ENCODE measurements around the gene DNM3. TPM values are rescaled to one million over a fixed set of nuclear protein-coding genes. Genes with fewer than 3 reads are reported as not detected.

The DNM3 gene
- total RNA-seq, 1 experiment from 2014 or later: 0.11 TPM

- TF ChIP-seq CTCF (IDR thresholded peaks at IDR 0.05; ENCODE audit: insufficient read depth in 1 of 2, low read depth in 1 of 2, low read length in 1 of 2, severe bottlenecking in 1 of 2, unreplicated experiment in 1 of 2): no peak
- no peaks in the 10 kb centered on the region for H3K27me3 Mint-ChIP-seq (ENCODE audit: insufficient read depth, unreplicated experiment)
- H3K27ac Mint-ChIP-seq (ENCODE audit: unreplicated experiment): no peak overlapping the region
- no peak overlapping the region for H3K4me3 Mint-ChIP-seq (ENCODE audit: unreplicated experiment)
- POLR2A ChIA-PET: no interaction called here
- no peak for DNase-seq
- Histone ChIP-seq H3K36me3 (ENCODE audit: control insufficient read depth, insufficient read depth, low read length) (no peaks in the 10 kb centered on the region), H3K27me3 (replicated peaks; ENCODE audit: control insufficient read depth, insufficient read depth, low read length) (no peaks in the 10 kb centered on the region), H3K9me3 (no peaks in the 10 kb centered on the region), H3K4me3 (ENCODE audit: low read depth, low read length) (no peak overlapping the region), H3K4me1 (0 out of 2 replicates have a peak, but pooled peaks cover 3% of the 10 kb centered on the region)
- CTCF ChIA-PET: no interaction called here
- peaks cover 5% of the 10 kb centered on the region for H3K36me3 Mint-ChIP-seq (ENCODE audit: insufficient read depth, unreplicated experiment)
- intact Hi-C loops (cut with micrococcal nuclease; ENCODE audit: unreplicated experiment): no loop called here
- peaks cover 14% of the 10 kb centered on the region for H3K4me1 Mint-ChIP-seq (ENCODE audit: low read depth, unreplicated experiment)
- BruUV-seq (replicated peaks): no TSS peak
- no peaks in the 10 kb centered on the region for H3K9me3 Mint-ChIP-seq (ENCODE audit: unreplicated experiment)
Observed at GRCh38 chr1:172393354-172393753, 552.1 kb downstream of the DNM3 start.

GRCh38 chr1:172394141-172394751, 552.9 kb downstream of the DNM3 start:
- CTCF ChIA-PET: interaction anchor here (0.6 kb wide), 1 partner anchor 536 kb away, joined by 3 read pairs; no protein-coding TSS in a partner anchor
- Histone ChIP-seq H3K4me3 (ENCODE audit: low read depth, low read length) (no peak overlapping the region), H3K4me1 (peaks cover 11% of the 10 kb centered on the region), H3K36me3 (ENCODE audit: control insufficient read depth, insufficient read depth, low read length) (no peaks in the 10 kb centered on the region), H3K9me3 (no peaks in the 10 kb centered on the region), H3K27me3 (replicated peaks; ENCODE audit: control insufficient read depth, insufficient read depth, low read length) (no peaks in the 10 kb centered on the region)
- Mint-ChIP-seq H3K4me3 (ENCODE audit: unreplicated experiment) (no peak overlapping the region), H3K27me3 (ENCODE audit: insufficient read depth, unreplicated experiment) (no peaks in the 10 kb centered on the region), H3K27ac (ENCODE audit: unreplicated experiment) (no peak overlapping the region), H3K9me3 (ENCODE audit: unreplicated experiment) (no peaks in the 10 kb centered on the region), H3K36me3 (ENCODE audit: insufficient read depth, unreplicated experiment) (peaks cover 5% of the 10 kb centered on the region), H3K4me1 (ENCODE audit: low read depth, unreplicated experiment) (peaks cover 18% of the 10 kb centered on the region)
- intact Hi-C loops (cut with micrococcal nuclease; ENCODE audit: unreplicated experiment): no loop called here
- POLR2A ChIA-PET: interaction anchor here (0.9 kb wide), 1 partner anchor 163 kb away, joined by 3 read pairs; no protein-coding TSS in a partner anchor
- no TSS peak for BruUV-seq (replicated peaks)
- DNase-seq: no peak
- no peak for TF ChIP-seq CTCF (IDR thresholded peaks at IDR 0.05; ENCODE audit: insufficient read depth in 1 of 2, low read depth in 1 of 2, low read length in 1 of 2, severe bottlenecking in 1 of 2, unreplicated experiment in 1 of 2)

DNA sequence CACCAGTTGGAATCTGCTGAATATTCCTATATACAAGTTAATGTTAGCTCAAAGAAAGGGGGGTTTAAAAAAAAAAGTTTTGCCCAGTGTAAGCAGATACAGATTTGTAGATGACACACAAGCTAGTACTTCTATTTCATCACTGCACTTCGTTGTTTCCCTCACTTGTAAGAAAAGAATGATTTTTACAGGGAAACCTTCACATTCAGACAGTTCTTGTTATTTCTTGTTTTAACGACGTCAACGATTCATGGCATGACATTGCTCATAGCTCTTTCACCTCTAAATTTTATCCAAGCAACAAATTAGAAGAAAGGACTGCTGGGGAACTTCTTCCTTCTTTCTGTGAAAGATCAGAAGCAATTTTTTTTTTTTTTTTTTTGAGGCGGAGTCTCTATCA, 553.5 kb downstream of the DNM3 start:
- POLR2A ChIA-PET: interaction anchor here (0.9 kb wide), 1 partner anchor 163 kb away, joined by 3 read pairs; no protein-coding TSS in a partner anchor
- BruUV-seq (replicated peaks): no TSS peak
- H3K9me3 Mint-ChIP-seq (ENCODE audit: unreplicated experiment): no peaks in the 10 kb centered on the region
- no peak for TF ChIP-seq CTCF (IDR thresholded peaks at IDR 0.05; ENCODE audit: insufficient read depth in 1 of 2, low read depth in 1 of 2, low read length in 1 of 2, severe bottlenecking in 1 of 2, unreplicated experiment in 1 of 2)
- no peaks in the 10 kb centered on the region for H3K36me3 ChIP-seq (ENCODE audit: control insufficient read depth, insufficient read depth, low read length)
- no peaks in the 10 kb centered on the region for H3K27me3 ChIP-seq (replicated peaks; ENCODE audit: control insufficient read depth, insufficient read depth, low read length)
- peaks cover 24% of the 10 kb centered on the region for H3K4me1 Mint-ChIP-seq (ENCODE audit: low read depth, unreplicated experiment)
- no peaks in the 10 kb centered on the region for H3K9me3 ChIP-seq
- no peak overlapping the region for H3K4me3 Mint-ChIP-seq (ENCODE audit: unreplicated experiment)
- no peaks in the 10 kb centered on the region for H3K27me3 Mint-ChIP-seq (ENCODE audit: insufficient read depth, unreplicated experiment)
- intact Hi-C loops (cut with micrococcal nuclease; ENCODE audit: unreplicated experiment): loop anchor here (5.0 kb wide), 1 partner anchor 128 kb away; no protein-coding TSS in a partner anchor
- H3K36me3 Mint-ChIP-seq (ENCODE audit: insufficient read depth, unreplicated experiment): peaks cover 5% of the 10 kb centered on the region
- no peak overlapping the region for H3K4me3 ChIP-seq (ENCODE audit: low read depth, low read length)
- CTCF ChIA-PET: interaction anchor here (0.6 kb wide), 1 partner anchor 537 kb away, joined by 3 read pairs; no protein-coding TSS in a partner anchor
- no peak overlapping the region for H3K27ac Mint-ChIP-seq (ENCODE audit: unreplicated experiment)
- no peak for DNase-seq
- H3K4me1 ChIP-seq: peaks cover 17% of the 10 kb centered on the region

All from Caco-2 (cell line).